Measurements from ENCODE around the gene RIOK1. TPM values are rescaled to one million over a fixed set of nuclear protein-coding genes. Genes with fewer than 3 reads are reported as not detected.

The RIOK1 gene
- total and polyA plus RNA-seq, 2 of the 13 experiments (the other 11 are each of a cell fraction or from before 2014, with no cell fraction given), result 9.4 to 37.8 TPM

DNA sequence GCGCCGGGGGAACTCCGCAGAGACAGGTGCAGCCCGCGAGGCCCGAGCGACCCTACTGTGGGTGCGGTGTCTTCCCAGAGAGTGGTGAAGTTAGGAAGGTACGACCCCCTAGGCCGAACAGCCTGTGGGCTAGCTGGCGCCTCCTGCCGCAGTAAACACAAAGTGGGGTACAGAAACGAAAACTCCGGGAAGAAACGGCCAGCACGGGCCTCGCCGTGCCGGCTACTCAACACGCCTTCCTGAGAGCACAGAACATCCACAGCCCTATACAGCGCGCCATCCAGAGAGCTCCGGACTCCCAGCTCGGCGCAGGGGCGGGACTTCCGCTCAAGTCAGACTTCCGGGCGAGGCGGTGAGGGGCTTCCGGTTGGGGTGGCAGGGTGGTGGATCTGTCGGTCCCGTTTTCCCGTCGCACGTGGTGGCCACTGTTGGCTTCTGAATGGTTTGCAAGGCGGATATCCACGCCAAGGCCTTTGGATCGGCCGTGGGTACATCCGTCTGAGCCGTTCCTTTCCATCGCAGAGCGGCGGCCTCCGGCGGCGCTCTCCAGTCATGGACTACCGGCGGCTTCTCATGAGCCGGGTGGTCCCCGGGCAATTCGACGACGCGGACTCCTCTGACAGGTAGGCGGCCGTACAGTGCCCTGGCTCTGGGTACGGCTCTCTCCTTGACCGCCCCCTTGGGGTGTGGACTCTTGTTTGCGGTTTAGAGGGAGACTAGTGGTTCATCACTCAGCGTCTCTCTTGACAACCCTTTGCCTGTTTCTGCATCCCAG, at the start of gene RIOK1, which contains the start of gene CAGE1 (continued):
- TF ChIP-seq ZNF101 (CRISPR knock-in tag; IDR thresholded peaks at IDR 0.05; ENCODE audit: borderline replicate concordance, low read depth), result no peak
- 0 out of 2 replicates have a peak, but pooled peaks have one; percentile 93 for TF ChIP-seq RORA (CRISPR knock-in tag; IDR thresholded peaks at IDR 0.05)
- peak; percentile 90 for TF ChIP-seq SP4 (CRISPR knock-in tag; IDR thresholded peaks at IDR 0.05)
- TF ChIP-seq, protein P1, sequence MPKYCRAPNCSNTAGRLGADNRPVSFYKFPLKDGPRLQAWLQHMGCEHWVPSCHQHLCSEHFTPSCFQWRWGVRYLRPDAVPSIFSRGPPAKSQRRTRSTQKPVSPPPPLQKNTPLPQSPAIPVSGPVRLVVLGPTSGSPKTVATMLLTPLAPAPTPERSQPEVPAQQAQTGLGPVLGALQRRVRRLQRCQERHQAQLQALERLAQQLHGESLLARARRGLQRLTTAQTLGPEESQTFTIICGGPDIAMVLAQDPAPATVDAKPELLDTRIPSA (CRISPR knock-in tag; IDR thresholded peaks at IDR 0.05; ENCODE audit: borderline replicate concordance), result peak; percentile 70; the same call in 1 of the 2 replicates
- TF ChIP-seq CCDC6 (CRISPR knock-in tag; IDR thresholded peaks at IDR 0.05), result peak; percentile 97
- TF ChIP-seq ZNF850 (CRISPR knock-in tag; conservative IDR thresholded peaks at IDR 0.05), result peak; percentile 55; the same call in 1 of the 2 replicates
- no peak; the same call in 1 of the 2 replicates for TF ChIP-seq HOXD1 (CRISPR knock-in tag; IDR thresholded peaks at IDR 0.05)
- TF ChIP-seq, protein P2, sequence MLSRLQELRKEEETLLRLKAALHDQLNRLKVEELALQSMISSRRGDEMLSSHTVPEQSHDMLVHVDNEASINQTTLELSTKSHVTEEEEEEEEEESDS (CRISPR knock-in tag; IDR thresholded peaks at IDR 0.05; ENCODE audit: borderline replicate concordance), result peak; percentile 74; the same call in 1 of the 2 replicates
- peak; percentile 12; the same call in 1 of the 2 replicates for TF ChIP-seq RFX3 (CRISPR knock-in tag; IDR thresholded peaks at IDR 0.05)
- peak; percentile 54; the same call in 1 of the 2 replicates for TF ChIP-seq NR3C1 (CRISPR knock-in tag; IDR thresholded peaks at IDR 0.05)
- peak; percentile 98 for TF ChIP-seq ZNF136 (CRISPR knock-in tag; IDR thresholded peaks at IDR 0.05; ENCODE audit: low read depth)
- no peak for TF ChIP-seq SCMH1 (CRISPR knock-in tag; IDR thresholded peaks at IDR 0.05; ENCODE audit: borderline replicate concordance)
- peak; percentile 93 for TF ChIP-seq MTA1 (CRISPR knock-in tag; IDR thresholded peaks at IDR 0.05; ENCODE audit: borderline replicate concordance)
- TF ChIP-seq, protein P3, sequence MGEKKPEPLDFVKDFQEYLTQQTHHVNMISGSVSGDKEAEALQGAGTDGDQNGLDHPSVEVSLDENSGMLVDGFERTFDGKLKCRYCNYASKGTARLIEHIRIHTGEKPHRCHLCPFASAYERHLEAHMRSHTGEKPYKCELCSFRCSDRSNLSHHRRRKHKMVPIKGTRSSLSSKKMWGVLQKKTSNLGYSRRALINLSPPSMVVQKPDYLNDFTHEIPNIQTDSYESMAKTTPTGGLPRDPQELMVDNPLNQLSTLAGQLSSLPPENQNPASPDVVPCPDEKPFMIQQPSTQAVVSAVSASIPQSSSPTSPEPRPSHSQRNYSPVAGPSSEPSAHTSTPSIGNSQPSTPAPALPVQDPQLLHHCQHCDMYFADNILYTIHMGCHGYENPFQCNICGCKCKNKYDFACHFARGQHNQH (CRISPR knock-in tag; IDR thresholded peaks at IDR 0.05), result peak; percentile 92
- TF ChIP-seq ZNF7 (CRISPR knock-in tag; IDR thresholded peaks at IDR 0.05), result no peak
- TF ChIP-seq ZMYM4 (CRISPR knock-in tag; IDR thresholded peaks at IDR 0.05), result peak; percentile 88
- no peak for TF ChIP-seq RAD51 (IDR thresholded peaks at IDR 0.05; ENCODE audit: borderline replicate concordance)
- TF ChIP-seq ZBTB20 (CRISPR knock-in tag; IDR thresholded peaks at IDR 0.05; ENCODE audit: borderline replicate concordance, low read depth), result peak; percentile 97
- TF ChIP-seq, protein P4, sequence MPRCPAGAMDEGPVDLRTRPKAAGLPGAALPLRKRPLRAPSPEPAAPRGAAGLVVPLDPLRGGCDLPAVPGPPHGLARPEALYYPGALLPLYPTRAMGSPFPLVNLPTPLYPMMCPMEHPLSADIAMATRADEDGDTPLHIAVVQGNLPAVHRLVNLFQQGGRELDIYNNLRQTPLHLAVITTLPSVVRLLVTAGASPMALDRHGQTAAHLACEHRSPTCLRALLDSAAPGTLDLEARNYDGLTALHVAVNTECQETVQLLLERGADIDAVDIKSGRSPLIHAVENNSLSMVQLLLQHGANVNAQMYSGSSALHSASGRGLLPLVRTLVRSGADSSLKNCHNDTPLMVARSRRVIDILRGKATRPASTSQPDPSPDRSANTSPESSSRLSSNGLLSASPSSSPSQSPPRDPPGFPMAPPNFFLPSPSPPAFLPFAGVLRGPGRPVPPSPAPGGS (CRISPR knock-in tag; IDR thresholded peaks at IDR 0.05), result peak; percentile 97
- TF ChIP-seq ZNF382 (CRISPR knock-in tag; IDR thresholded peaks at IDR 0.05; ENCODE audit: borderline replicate concordance), result no peak
- TF ChIP-seq, protein P5, sequence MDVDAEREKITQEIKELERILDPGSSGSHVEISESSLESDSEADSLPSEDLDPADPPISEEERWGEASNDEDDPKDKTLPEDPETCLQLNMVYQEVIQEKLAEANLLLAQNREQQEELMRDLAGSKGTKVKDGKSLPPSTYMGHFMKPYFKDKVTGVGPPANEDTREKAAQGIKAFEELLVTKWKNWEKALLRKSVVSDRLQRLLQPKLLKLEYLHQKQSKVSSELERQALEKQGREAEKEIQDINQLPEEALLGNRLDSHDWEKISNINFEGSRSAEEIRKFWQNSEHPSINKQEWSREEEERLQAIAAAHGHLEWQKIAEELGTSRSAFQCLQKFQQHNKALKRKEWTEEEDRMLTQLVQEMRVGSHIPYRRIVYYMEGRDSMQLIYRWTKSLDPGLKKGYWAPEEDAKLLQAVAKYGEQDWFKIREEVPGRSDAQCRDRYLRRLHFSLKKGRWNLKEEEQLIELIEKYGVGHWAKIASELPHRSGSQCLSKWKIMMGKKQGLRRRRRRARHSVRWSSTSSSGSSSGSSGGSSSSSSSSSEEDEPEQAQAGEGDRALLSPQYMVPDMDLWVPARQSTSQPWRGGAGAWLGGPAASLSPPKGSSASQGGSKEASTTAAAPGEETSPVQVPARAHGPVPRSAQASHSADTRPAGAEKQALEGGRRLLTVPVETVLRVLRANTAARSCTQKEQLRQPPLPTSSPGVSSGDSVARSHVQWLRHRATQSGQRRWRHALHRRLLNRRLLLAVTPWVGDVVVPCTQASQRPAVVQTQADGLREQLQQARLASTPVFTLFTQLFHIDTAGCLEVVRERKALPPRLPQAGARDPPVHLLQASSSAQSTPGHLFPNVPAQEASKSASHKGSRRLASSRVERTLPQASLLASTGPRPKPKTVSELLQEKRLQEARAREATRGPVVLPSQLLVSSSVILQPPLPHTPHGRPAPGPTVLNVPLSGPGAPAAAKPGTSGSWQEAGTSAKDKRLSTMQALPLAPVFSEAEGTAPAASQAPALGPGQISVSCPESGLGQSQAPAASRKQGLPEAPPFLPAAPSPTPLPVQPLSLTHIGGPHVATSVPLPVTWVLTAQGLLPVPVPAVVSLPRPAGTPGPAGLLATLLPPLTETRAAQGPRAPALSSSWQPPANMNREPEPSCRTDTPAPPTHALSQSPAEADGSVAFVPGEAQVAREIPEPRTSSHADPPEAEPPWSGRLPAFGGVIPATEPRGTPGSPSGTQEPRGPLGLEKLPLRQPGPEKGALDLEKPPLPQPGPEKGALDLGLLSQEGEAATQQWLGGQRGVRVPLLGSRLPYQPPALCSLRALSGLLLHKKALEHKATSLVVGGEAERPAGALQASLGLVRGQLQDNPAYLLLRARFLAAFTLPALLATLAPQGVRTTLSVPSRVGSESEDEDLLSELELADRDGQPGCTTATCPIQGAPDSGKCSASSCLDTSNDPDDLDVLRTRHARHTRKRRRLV (CRISPR knock-in tag; IDR thresholded peaks at IDR 0.05), result peak; percentile 83

Measured in HepG2 (cell line).